ENCODE results near the gene PRRT3.

PRRT3 gene

DNA sequence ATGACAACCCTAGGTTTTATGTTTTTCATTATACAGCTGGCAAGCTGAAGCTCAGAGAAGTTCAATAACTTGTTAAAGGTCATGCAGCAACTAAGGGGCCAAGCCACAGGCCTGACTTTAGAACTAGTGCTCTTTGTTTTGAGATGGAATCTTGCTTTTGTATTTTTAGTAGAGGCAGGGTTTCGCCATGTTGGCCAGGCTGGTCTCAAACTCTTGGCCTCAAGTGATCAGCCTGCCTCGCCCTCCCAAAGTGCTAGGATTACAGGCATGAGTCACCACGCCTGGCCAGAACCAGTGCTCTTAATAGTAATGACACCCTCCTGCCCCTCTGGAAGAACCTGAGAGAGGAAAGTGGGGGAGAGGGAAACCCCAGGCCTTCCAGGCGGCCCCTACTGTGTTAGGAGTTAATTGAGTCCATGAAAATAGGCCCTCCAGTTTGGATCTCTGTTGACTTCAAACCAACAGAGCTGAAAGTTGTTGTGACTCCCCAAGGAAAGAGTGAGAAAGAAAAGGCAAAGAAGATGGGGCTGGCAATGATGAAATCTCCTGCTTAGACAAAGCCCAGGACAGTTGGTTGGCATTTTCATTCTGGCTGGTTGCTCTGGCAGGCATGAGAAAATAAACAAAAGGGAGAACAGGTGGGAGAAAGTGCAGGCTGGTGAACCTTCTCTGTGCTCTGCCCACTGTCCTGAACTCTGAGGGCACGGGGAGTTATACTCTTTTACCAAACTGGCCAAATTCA, 3.6 kb upstream of the PRRT3 start:
- TF ChIP-seq, protein P1, sequence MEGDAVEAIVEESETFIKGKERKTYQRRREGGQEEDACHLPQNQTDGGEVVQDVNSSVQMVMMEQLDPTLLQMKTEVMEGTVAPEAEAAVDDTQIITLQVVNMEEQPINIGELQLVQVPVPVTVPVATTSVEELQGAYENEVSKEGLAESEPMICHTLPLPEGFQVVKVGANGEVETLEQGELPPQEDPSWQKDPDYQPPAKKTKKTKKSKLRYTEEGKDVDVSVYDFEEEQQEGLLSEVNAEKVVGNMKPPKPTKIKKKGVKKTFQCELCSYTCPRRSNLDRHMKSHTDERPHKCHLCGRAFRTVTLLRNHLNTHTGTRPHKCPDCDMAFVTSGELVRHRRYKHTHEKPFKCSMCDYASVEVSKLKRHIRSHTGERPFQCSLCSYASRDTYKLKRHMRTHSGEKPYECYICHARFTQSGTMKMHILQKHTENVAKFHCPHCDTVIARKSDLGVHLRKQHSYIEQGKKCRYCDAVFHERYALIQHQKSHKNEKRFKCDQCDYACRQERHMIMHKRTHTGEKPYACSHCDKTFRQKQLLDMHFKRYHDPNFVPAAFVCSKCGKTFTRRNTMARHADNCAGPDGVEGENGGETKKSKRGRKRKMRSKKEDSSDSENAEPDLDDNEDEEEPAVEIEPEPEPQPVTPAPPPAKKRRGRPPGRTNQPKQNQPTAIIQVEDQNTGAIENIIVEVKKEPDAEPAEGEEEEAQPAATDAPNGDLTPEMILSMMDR (IDR thresholded peaks at IDR 0.05; ENCODE audit: low read depth, low read length, missing control alignments), result no peak
- H3K4me3 ChIP-seq (replicated peaks; ENCODE audit: low read depth, low read length), result no peak overlapping the region
- DNase-seq (ENCODE audit: extremely low read depth, low read depth), result no peak

DNA sequence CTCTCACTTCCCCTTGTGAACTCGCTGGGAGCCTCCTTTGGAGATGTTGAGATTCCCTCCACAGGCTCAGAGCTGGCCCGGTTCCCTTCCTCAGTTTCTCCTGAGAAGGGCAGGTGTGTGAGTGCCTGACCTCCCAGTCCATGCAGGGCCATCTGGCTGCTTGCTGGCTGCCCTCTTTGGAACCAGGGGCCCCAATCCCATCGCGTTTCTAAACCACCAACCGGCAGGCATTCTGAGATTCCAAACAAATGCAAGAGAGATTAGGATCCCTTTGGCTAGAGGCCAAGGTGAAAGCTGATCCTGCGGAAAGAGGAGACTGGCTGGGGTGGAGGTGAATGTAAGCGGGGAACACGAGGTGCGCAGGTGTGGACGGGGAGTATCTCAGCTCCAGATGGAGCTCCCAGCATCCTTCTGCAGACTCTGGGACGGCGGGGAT, 2.9 kb upstream of the PRRT3 start:
- no peak overlapping the region for H3K4me3 ChIP-seq (replicated peaks; ENCODE audit: low read depth, low read length)
- peak; percentile 73 for DNase-seq (ENCODE audit: extremely low read depth, low read depth)
- TF ChIP-seq, protein P1 (IDR thresholded peaks at IDR 0.05; ENCODE audit: low read depth, low read length, missing control alignments), result no peak

DNA sequence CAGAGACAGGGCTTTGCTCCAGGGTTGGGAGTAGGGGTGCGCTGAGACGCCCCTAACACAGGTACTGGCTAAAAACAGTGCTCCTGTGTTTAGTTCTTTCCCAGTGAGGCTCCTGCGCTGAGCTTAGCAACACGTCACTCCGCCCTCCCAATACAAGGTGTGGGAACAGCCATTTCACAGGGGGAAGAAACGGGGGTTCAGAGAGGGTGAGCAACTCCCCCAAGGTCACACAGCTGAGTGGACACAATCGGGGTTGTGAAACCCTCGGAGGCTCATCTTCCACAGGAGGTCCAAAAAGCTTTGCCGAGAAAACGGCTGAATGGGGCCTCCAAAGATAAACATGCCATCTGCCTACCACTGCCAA, 628 bp downstream of the PRRT3 start:
- TF ChIP-seq, protein P1 (IDR thresholded peaks at IDR 0.05; ENCODE audit: low read depth, low read length, missing control alignments), result no peak
- no peak for DNase-seq (ENCODE audit: extremely low read depth, low read depth)
- peak overlapping the region; percentile 54 for H3K4me3 ChIP-seq (replicated peaks; ENCODE audit: low read depth, low read length)

DNA sequence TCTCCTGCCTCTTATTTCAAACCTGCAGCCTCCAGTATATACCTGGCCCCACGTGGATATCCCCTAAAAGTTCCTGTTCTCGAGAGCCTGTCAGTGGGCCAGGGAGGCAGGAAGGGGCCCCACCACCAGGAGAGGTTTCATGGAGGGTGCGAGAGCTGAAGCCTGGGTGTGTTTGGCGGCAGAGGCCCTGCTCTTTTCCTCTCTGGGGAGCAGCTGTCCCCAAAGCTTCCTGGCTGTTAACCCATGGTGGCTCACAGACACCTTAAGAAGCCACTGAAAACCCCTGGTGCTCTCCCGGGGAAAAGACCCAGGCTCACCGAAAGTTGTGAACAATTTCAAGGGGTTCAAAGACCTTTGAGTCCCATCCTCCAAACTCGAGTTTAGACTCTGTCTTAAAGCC, 1.1 kb downstream of the PRRT3 start:
- peak overlapping the region; percentile 54; the same call in 1 of the 2 replicates for H3K4me3 ChIP-seq (replicated peaks; ENCODE audit: low read depth, low read length)

DNA sequence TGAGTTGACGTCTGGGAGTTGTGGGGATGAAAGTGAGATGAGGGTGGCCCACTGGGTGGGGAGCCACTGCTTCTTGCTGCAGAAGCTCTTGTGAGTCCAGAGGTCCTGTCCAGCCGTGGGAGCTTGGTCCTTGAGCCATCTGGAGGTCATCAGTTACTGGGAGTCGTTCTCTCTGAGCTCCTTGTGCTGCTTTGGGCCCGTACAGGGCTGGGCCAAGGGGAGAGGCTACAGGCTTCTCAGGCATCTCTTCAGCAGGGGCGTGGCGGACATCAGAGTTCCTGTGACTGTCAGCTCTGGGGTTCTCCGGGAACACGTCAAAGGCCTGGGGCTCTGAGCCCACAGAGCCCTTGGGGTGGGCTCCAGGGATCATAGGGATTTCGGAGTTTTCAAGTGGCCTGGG, 2.6 kb downstream of the PRRT3 start:
- DNase-seq (ENCODE audit: extremely low read depth, low read depth), result no peak
- TF ChIP-seq, protein P1 (IDR thresholded peaks at IDR 0.05; ENCODE audit: low read depth, low read length, missing control alignments), result no peak

More for the DNA sequence above, 1.1 kb downstream of the PRRT3 start:
- DNase-seq (ENCODE audit: extremely low read depth, low read depth), result no peak
- TF ChIP-seq, protein P1 (IDR thresholded peaks at IDR 0.05; ENCODE audit: low read depth, low read length, missing control alignments), result no peak

DNA sequence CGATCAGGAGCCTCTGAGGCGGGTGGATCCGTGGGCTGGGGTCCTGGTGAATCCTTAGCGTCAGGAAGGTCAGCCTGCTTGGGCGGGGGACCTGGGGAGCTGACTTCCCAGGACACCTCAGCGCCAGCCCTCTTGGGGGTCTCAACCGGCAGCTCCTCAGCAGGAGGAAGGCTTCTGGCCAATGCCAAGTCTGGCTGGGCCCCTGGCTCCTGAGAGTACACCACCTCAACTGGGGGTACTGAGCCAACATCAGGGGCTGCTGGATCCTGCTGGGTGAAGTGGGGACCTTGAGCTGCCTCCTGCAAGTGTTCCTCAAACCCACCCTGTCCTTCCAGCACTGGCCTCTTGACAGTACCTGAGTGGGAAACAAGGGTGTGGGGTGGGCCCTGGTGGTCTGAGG, 3.1 kb downstream of the PRRT3 start:
- H3K4me3 ChIP-seq (replicated peaks; ENCODE audit: low read depth, low read length), result no peak overlapping the region
- TF ChIP-seq, protein P1 (IDR thresholded peaks at IDR 0.05; ENCODE audit: low read depth, low read length, missing control alignments), result no peak
- no peak for DNase-seq (ENCODE audit: extremely low read depth, low read depth)

More for the DNA sequence above, 2.6 kb downstream of the PRRT3 start:
- no peak overlapping the region for H3K4me3 ChIP-seq (replicated peaks; ENCODE audit: low read depth, low read length)
